HG03175 (cell line): ENCODE data around the gene KRTAP10-9.
"Not testable (repeated sequence)": the region's sequence is repeated elsewhere in the genome, so short reads cannot be mapped to it uniquely, and the experiment has no call there.

Source experiments
- ATAC-seq: cut with Tn5 transposase; IDR thresholded peaks from one replicate; pipeline ENCODE4 v1.9.1; 2021; ENCODE audit warnings: mild to moderate bottlenecking, moderate library complexity; ENCODE audit not compliant: unreplicated experiment

KRTAP10-9 gene

DNA sequence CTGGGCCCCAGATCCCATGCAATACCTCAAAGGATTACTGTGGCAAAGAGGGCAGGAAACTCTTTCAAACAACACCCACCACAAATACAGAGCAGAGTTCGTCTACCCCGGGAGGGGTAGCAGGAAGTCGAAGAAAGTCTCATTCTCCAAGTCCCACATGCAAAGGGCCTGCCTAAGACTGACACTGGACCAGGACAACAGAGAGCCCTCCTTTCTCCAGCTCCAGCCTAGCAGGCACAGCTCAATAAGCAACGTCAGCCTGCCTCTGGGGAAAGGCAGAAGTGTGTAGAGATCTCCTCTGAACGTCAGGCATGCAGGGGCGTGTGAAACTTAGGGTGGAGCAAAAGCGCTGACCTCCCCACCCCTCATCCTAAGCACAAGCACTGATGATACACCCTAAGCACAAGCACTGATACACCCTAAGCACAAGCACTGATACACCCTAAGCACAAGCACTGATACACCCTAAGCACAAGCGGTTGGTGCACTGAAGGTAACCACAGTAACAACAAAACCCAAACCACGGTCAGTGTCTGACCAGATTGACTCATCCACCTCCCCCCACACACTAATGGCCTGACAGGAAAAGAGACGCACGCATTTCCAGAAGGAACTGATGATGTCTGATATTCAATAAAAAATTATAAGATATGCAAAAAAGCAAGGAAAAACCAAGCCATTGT lies 32.2 kb downstream of the KRTAP10-9 start:
- ATAC-seq = no peak

GRCh38 chr21:44661567-44661966 lies 34.7 kb downstream of the KRTAP10-9 start:
- not testable (repeated sequence) for ATAC-seq

DNA sequence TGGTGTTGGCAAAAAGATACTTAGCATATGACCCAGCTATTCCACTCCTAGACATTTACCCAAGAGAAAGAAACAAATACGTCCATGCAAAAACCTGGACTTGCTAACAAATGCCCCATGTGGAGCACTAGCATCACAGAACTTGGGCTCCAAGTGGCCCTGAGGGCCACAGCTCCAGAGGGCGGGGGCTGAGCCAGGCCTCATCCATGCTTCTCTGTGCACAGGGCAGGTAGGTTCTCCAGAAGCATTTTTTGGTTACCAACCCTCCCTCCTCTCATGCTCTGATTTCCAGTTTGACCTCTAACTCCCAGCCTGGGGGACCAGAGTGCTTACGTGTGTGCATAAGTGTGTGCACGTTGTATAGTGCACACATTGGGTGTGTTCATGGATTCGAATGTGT lies 37.8 kb downstream of the KRTAP10-9 start:
- ATAC-seq = no peak

GRCh38 chr21:44666401-44667320 lies 39.8 kb downstream of the KRTAP10-9 start, which contains the start of gene KRTAP12-2:
Gene KRTAP12-2, minus strand, starts transcription at chr21:44666927. Its CDS starts 41 bp downstream, at chr21:44666886.
- ATAC-seq = no peak

GRCh38 chr21:44667612-44668011 lies 40.7 kb downstream of the KRTAP10-9 start:
- ATAC-seq = no peak

DNA sequence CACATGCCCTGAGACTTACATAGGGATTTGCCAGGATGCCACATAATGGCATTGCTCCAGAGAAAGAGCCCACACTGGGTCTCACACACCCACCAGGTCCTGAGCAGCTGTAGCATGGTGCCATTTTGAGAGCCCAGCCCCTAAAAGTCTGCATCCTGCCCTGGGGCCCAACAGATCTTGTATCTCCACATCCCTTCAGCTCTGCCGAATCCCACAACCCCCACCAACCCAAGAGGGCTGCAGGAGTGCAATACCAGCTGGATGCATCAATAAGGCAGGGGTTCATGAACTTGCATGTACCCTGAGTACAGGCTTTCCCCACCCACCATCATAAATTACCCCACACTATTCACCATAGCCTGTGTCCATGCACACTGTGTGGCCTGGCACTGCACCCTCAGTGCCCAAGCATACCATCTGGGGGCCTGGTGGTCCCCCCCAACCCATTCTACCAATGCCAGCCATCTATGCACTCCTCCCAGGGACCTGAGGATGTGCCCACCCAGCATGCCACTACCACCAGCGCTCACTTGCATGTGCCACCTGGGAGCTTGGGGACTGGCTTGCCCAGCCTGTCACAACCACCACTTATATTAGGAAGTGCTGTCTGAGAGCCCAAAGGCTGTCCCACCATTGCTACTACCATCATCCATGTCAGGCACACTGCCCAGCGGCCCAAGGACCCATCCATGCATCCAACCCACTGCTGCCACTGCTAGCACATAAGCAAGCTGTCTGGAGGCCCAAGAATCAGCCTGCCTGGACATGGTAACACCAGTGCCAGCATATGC lies 43.9 kb downstream of the KRTAP10-9 start:
- no peak for ATAC-seq

DNA sequence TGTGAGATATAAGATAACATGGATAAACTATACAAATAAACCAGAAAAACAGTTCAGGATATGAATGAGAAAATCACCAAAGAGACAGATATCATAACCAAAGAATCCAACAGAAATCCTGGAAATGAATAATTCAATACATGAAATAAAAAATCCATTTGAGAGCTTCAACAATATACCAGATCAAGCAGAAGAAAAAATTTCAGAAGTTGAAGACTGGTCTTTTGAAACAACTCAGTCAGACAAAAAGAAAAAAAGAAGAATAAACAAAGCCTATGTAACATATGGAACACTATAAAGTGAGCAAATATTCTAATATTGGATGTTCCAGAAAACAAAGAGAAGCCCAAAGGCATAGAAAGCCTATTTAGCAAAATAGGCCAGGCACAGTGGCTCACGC lies 45.0 kb downstream of the KRTAP10-9 start:
- no peak for ATAC-seq

- ATAC-seq = no peak
Observed at GRCh38 chr21:44677881-44678280, 51.0 kb downstream of the KRTAP10-9 start.
